GF-D8 (cell line): ENCODE data around the gene TMEM138.

Experiments used
- DNase-seq: peaks from one replicate; lab custom pipeline; 2025; lab: John Stamatoyannopoulos, UW

Gene TMEM138

DNA sequence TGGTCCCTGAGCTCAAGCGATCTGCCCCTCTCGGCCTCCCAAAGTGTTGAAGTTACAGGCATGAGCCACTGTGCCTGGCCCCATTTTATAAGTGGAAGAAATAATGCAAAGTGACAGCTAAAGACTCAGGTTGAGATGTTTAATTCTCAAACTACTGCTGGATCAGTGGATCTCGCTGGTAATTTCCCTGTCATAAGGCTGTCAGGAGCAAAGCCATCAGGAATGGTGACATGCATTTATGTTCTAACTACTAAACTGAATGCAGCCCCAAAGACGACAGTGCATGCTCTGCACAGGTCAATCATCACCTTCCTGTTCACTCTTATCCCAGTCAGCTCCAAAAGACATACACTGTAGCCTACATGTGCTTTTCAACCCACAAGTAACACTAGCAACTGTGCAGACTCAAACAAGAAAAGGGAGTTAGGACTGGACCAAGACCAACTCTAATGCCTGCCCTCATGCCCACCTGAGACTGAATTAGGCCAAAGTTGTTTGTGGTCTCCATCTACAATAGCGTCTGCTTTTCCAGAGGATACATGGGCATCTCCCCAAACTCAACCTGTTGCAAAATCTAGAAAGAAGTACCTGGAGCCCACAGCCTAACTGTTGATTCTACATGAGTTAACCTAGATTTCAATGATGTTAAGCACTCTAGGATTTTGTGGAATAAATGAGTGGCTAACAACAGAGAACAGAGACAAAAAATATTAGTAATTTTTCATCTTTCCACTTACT, 45.0 kb downstream of the TMEM138 start:
- DNase-seq = no peak

DNA sequence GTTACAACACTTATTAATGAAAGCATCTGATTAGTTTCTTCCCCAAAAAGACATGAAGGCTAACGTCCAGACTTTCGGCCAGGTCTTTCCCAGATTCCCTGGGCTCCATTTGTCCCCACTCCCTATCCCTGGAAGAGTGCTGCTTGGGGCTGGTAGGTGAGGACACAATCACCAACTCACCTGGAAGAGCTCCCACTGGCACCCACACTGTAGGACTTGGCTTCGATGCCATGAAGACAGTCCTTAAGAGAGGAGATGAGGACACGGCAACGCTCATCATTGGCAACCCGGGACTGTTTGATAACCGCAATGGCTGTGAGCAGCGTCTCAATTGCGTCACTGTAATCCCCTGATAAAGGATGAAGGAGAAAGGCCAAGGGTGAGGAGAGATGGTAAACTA, 49.4 kb downstream of the TMEM138 start:
- no peak for DNase-seq

DNA sequence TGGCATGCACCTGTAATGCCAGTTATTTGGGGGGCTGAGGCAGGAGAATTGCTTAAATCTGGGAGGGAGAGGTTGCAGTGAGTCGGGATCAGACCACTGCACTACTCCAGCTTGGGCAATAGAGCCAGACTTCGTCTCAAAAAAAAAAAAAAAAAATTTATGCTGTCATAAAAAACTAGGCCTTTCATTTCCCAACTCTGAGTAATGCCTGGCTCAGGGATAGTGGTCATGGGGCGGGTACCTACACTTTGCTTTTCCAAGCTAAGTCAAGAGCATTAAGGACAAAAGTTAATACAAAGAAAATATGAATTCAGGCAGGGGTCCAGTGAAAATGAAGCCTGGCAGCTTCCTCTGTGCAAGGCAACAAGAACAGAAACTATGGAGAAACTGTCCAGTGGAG, 51.3 kb downstream of the TMEM138 start:
- no peak for DNase-seq

DNA sequence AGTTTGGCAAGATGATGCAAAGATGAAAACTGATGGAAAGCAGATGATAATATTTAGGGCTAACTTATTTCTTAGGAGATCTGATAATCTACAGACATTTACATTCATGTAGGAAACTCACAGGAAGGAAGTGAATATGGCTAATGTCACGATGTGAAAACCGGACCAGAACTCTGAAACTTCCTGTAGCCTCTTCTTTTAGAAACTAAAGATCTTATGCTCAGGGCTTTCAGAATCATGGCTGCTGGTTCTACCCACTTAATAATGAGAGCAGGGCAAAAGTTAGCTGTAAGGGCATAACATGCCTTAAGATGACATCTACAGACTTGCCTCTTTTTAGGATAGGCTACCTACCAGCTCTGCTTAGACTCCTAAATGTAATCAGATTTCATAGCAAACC, 52.4 kb downstream of the TMEM138 start:
- no peak for DNase-seq

DNA sequence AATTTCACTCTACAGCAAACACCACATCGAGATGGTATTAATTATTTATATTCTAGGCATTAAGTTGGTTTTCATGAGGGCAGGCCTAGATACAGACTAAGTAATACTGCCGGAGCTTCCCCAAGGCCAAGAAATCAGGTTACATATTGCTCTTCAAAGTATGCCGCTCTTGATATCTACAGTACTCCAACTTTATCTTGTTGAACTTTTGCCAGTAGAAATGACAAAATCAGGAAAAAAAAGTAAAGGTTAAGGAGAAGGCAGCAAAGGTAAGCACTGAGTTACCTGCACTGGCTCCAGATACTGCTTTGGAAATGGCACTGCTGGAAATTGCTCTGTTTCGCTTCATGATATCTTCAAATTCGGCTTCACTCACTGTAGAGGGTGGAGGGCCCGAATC, 53.2 kb downstream of the TMEM138 start:
- DNase-seq = no peak

DNA sequence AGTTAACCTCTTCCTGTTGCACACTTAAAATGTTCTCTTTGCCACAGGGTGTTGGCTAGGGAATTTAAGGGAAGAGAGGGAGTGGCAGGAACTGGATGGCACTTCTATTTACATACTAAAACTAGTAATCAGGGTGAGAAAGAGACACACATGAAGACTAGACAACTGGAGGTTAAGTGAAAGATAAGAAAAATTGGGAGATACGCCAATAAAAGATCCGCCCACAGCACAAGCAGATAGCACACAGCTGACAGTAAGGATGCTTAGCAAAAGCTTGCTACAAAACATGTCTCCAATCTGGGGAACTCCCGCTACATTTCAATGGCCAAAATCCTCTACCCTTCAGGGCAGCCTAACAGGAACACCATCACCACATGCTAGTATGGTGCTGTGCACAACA, 54.8 kb downstream of the TMEM138 start:
- no peak for DNase-seq

DNA sequence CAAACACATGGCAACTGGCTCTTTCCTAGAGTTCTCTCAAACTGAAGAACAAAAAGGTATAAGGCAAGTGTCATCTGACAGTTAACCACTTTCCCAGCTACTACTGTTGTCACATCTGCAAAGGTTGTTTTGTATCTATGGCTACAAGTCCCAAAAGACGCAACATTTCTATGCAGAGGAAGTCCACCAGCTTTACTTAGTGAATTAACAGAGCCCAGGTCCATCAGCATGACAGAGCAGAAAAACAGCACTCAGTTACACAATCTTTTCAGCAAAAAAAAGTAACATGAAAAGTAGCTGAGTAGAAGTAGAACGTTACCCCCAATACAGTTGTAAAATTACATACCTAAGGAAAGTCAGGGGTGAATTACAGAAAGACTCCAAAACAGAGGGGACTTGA, 55.5 kb downstream of the TMEM138 start:
- DNase-seq = peak; percentile 88

DNA sequence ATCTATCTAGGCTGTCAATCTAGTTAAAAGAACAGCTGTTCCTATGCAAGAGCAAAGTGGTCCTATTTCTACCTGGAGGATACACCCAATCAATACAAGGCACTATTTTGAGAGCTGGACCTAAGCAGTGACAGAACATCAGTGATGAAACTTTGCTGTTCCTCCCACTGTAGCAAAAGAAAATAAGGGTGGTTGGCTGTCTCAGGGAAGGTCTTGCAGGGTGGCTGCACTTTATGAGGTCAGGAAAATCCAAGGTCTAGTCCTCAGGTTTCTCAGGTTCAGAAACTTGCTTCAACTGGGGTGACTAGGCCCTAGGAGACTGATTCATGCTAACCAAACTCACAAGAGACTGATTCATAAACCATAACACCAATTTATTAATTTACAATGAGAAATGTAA, 56.0 kb downstream of the TMEM138 start:
- no peak for DNase-seq
